T-helper 9 cell (primary cell): Measurements from ENCODE around the gene OR10A5.
"Not testable (repeated sequence)": the region's sequence is repeated elsewhere in the genome, so short reads cannot be mapped to it uniquely, and the experiment has no call there.

ENCODE experiments used
- DNase-seq: peaks from one replicate; pipeline ENCODE4 v3.0.0-alpha.2; 2020

Gene OR10A5

GRCh38 chr11:6876914-6877313, 31.4 kb downstream of the OR10A5 start:
- no peak for DNase-seq

DNA sequence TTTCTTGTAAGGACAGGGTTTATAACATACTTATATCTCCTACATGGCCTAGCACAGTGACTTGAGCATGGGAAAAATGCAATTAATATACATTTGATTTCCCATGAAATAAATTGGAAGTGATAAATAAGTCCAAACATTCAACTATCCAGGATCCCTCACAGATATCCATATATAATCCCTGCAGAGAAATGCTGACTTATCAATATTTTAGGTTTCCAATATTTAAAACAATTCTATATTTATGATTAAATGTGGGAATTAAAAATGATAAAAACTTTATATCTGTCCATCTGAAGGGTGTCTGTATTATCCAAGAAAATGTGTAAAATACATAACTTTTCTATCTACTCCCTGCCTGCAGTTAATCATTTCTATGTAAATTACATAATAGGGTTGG, 37.3 kb downstream of the OR10A5 start:
- DNase-seq: no peak

DNA sequence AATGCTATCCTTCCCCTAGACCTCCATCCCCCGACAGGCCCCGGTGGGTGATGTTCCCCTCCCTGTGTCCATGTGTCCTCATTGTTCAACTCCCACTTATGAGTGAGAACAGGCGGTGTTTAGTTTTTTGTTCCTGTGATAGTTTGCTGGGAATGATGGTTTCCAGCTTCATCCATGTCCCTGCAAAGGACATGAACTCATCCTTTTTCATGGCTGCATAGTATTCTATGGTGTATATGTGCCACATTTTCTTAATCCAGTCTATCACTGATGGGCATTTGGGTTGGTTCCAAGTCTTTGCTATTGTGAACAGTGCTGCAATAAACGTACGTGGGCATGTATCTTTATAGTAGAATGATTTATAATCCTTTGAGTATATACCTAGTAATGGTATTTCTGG, 42.2 kb downstream of the OR10A5 start:
- not testable (repeated sequence) for DNase-seq

DNA sequence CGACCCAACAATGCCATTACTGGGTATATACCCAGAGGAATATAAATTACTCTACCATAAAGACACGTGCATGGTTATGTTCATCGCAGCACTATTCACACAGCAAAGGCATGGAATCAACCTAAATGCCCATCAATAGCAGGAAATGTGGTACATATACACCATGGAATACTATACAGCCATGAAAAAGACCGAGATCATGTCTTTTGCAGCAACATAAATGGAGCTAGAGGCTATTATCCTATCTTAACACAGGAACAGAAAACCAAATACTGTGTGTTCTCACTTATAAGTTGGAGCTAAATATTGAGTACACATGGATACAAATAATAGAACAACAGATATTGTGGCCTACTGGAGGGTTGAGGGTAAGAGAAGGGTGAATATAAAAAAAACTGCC, 43.3 kb downstream of the OR10A5 start:
- DNase-seq: no peak

DNA sequence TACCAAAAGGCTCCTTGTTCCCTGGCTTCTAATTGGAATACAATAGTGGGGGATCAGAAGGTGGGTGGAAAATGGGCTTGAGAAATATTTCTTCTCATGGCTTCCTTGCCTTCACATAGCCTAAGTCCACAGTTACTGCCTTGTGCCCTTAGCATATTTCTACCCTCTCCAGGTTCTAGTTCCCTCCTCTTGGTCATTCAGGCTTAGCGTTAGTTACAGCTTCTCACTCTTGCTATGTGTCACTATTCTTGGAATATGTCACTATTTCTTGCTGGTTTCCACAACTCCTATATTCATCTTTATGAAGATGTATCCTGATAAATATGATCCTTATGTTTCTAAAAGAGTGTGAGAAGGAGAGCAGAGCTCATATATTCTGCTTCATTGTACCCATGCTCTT, 44.4 kb downstream of the OR10A5 start:
- DNase-seq: no peak

DNA sequence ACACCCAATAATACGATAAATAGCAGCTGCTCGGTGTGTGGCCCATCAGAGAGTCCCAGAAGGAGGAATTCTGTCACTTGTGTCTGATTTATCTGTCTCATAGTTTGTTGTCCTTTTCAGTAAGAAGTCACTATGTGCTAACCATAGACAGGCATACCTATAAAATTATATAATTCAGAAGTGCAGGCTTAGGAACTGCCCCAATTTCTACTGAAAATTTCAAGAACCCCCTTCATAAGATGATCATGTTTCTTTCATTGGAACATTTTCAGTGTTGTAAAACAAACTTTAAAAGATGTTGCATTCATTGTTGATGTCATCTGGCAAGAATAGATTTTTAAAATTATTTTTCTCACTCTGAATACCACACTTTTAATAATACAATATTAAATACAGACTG, 46.9 kb downstream of the OR10A5 start, which contains the start of gene OR2D2:
TSS of gene OR2D2 (minus strand) at position 101 of the 400 bp plus-strand sequence. CDS start at position 101, 0 bp downstream.
- DNase-seq: no peak

DNA sequence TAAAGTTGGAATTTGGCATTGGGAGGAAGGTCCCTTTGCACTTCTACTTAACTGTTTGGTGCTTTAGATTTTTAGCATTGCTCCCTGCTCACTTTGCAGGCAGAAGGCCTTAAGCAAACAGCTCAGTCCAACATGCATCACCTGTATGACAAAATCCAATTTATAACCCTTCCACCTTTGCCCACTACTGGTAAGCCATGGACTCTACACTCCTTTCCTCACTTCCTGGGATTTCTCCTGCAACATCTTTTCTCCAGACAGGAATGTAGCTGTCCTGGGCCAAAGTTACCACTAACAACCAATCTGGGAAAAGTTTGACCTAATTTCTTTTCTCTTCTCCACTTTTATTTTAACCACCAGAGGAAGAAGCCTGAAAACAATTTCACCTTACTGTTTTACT, 48.6 kb downstream of the OR10A5 start:
- DNase-seq: no peak

- DNase-seq: no peak
Observed at GRCh38 chr11:6895010-6895409, 49.5 kb downstream of the OR10A5 start.
